DOHH2 (cell line): ENCODE data around the gene GNB1L.

ENCODE experiments used
- CTCF ChIP-seq: fragments of 200-600 bp; sonication (generic); IDR thresholded peaks from one replicate; pipeline ENCODE4 v1.5.1; 2014; ENCODE audit warnings: antibody characterized with exemption, mild to moderate bottlenecking, low read depth, low read length; ENCODE audit not compliant: poor library complexity, severe bottlenecking
- EZH2phosphoT487 ChIP-seq: fragments of 200-600 bp; sonication (generic); IDR thresholded peaks from 2 replicates; pipeline ENCODE4 v1.6.1; 2017; ENCODE audit warnings: borderline replicate concordance, mild to moderate bottlenecking, antibody characterized with exemption, low read length, moderate library complexity, mixed read lengths

GRCh38 chr22:19890502-19891316 lies 36.0 kb upstream of the GNB1L start:
- no peak for TF ChIP-seq CTCF
- TF ChIP-seq EZH2phosphoT487, result no peak
